Caco-2 (cell line): Measurements from ENCODE around the gene DPYSL5. TPM values are rescaled to one million over a fixed set of nuclear protein-coding genes. Genes with fewer than 3 reads are reported as not detected.

Experiments used
- BruUV-seq: library from RNA; stranded (reverse); fragments of 400-500 nt; replicated peaks from 2 replicates; lab custom pipeline; 2021; lab: Mats Ljungman, UMichigan
- CTCF ChIA-PET: fragments of 300-600 bp; sonication (Branson Sonifier 250); formaldehyde crosslinking; loops from one replicate; lab custom pipeline; 2022; ENCODE audit warnings: antibody characterized with exemption; lab: Charles Lee
- POLR2A ChIA-PET: fragments of 300-600 bp; sonication (Branson Sonifier 250); formaldehyde crosslinking; loops from one replicate; lab custom pipeline; 2022; ENCODE audit warnings: antibody characterized with exemption; lab: Charles Lee
- DNase-seq, 2 experiments: peaks; one replicate each; pipeline versions ENCODE4 v3.0.0 to v3.0.0-alpha.2; 2020 to 2022
- H3K27me3 ChIP-seq: replicated peaks from 2 replicates; pipeline ENCODE4 v1.6.0; 2011; ENCODE audit warnings: low read length; ENCODE audit not compliant: control insufficient read depth, insufficient read depth
- H3K36me3 ChIP-seq: 2 replicates; pipeline ENCODE4 v1.5.1; 2011; ENCODE audit warnings: low read length; ENCODE audit not compliant: control insufficient read depth, insufficient read depth
- H3K4me1 ChIP-seq: fragments of 250-450 bp; sonication (Bioruptor Pico); 2 replicates; pipeline ENCODE4 v1.5.1; 2020; ENCODE audit warnings: mild to moderate bottlenecking
- H3K4me3 ChIP-seq: 2 replicates; pipeline ENCODE4 v1.5.1; 2011; ENCODE audit warnings: low read depth, mild to moderate bottlenecking, control low read depth, low read length
- H3K9me3 ChIP-seq: fragments of 250-450 bp; sonication (Bioruptor Pico); 2 replicates; pipeline ENCODE4 v1.5.1; 2020; ENCODE audit warnings: mild to moderate bottlenecking, moderate library complexity
- H3K27ac Mint-ChIP-seq: one replicate; pipeline ENCODE4 v1.8.0; 2022; ENCODE audit warnings: mixed read lengths; ENCODE audit not compliant: unreplicated experiment
- H3K27me3 Mint-ChIP-seq: one replicate; pipeline ENCODE4 v1.8.0; 2022; ENCODE audit warnings: mixed read lengths; ENCODE audit not compliant: insufficient read depth, unreplicated experiment
- H3K36me3 Mint-ChIP-seq: one replicate; pipeline ENCODE4 v1.8.0; 2022; ENCODE audit warnings: mild to moderate bottlenecking, mixed read lengths; ENCODE audit not compliant: insufficient read depth, unreplicated experiment
- H3K4me1 Mint-ChIP-seq: one replicate; pipeline ENCODE4 v1.8.0; 2022; ENCODE audit warnings: low read depth, mixed read lengths; ENCODE audit not compliant: unreplicated experiment
- H3K4me3 Mint-ChIP-seq: one replicate; pipeline ENCODE4 v1.8.0; 2022; ENCODE audit warnings: mild to moderate bottlenecking, moderate library complexity, mixed read lengths; ENCODE audit not compliant: unreplicated experiment
- H3K9me3 Mint-ChIP-seq: one replicate; pipeline ENCODE4 v1.8.0; 2022; ENCODE audit warnings: mixed read lengths; ENCODE audit not compliant: unreplicated experiment
- intact Hi-C: fragments of 100-400 bp; cut with micrococcal nuclease; formaldehyde crosslinking; loops from one replicate; pipeline ENCODE4 v1.10.0; 2022; ENCODE audit not compliant: unreplicated experiment
- total RNA-seq: library from RNA; stranded (reverse); gene quantifications from 2 replicates; pipeline ENCODE4 v1.2.3, GENCODE V29; 2022
- TF ChIP-seq, protein P1 (sequence below), 2 experiments: fragments of 200-600 bp in 1 of 2; IDR thresholded peaks; 1 replicate in 1 of 2; 2 replicates in 1 of 2; pipeline versions ENCODE4 v1.5.1 to v1.8.0; 2011 to 2022; ENCODE audit warnings: antibody characterized with exemption in 1 of 2, control low read depth in 1 of 2, inconsistent platforms in 1 of 2, low read depth in 1 of 2, low read length in 1 of 2, mild to moderate bottlenecking in 1 of 2, moderate library complexity in 1 of 2; ENCODE audit not compliant: insufficient read depth in 1 of 2, severe bottlenecking in 1 of 2, unreplicated experiment in 1 of 2

The DPYSL5 gene
- total RNA-seq, 1 experiment from 2014 or later, result 2.4 TPM

DNA sequence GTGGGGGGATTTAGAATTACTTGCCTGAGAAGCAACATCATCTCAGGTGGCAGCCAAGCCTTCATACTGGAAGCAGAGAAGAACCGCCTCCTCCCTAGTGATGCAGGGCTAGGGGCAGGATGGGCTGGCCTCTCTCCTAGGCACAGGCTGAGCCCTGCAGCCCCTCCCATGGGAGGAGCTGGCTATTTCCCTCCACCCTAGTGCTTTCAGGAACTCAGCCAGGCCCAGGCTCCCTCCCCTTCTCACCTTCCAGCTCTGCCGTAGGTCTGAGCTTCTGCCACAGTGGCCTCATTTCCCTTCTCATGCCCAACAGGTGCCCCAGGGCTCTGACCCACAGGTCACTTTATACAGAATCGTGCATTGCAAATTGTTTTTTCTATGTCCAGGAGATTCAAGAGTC, 31.0 kb upstream of the DPYSL5 start:
- CTCF ChIA-PET, result no interaction called here
- DNase-seq, result no peak
- Mint-ChIP-seq H3K9me3 (no peaks in the 10 kb centered on the region), H3K27ac (no peak overlapping the region), H3K4me3 (no peak overlapping the region), H3K27me3 (peaks cover 11% of the 10 kb centered on the region), H3K4me1 (no peaks in the 10 kb centered on the region), H3K36me3 (no peaks in the 10 kb centered on the region)
- Histone ChIP-seq H3K9me3 (no peaks in the 10 kb centered on the region), H3K4me3 (no peak overlapping the region), H3K36me3 (no peaks in the 10 kb centered on the region), H3K27me3 (no peaks in the 10 kb centered on the region), H3K4me1 (no peaks in the 10 kb centered on the region)
- TF ChIP-seq, protein P1, sequence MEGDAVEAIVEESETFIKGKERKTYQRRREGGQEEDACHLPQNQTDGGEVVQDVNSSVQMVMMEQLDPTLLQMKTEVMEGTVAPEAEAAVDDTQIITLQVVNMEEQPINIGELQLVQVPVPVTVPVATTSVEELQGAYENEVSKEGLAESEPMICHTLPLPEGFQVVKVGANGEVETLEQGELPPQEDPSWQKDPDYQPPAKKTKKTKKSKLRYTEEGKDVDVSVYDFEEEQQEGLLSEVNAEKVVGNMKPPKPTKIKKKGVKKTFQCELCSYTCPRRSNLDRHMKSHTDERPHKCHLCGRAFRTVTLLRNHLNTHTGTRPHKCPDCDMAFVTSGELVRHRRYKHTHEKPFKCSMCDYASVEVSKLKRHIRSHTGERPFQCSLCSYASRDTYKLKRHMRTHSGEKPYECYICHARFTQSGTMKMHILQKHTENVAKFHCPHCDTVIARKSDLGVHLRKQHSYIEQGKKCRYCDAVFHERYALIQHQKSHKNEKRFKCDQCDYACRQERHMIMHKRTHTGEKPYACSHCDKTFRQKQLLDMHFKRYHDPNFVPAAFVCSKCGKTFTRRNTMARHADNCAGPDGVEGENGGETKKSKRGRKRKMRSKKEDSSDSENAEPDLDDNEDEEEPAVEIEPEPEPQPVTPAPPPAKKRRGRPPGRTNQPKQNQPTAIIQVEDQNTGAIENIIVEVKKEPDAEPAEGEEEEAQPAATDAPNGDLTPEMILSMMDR (IDR thresholded peaks at IDR 0.05; ENCODE audit: insufficient read depth in 1 of 2, low read depth in 1 of 2, low read length in 1 of 2, severe bottlenecking in 1 of 2, unreplicated experiment in 1 of 2), result no peak
- intact Hi-C loops, result no loop called here
- BruUV-seq, result no TSS peak
- POLR2A ChIA-PET, result no interaction called here

- Mint-ChIP-seq H3K27ac (no peak overlapping the region), H3K9me3 (no peaks in the 10 kb centered on the region), H3K4me3 (no peak overlapping the region), H3K27me3 (peaks cover 8% of the 10 kb centered on the region), H3K36me3 (no peaks in the 10 kb centered on the region), H3K4me1 (no peaks in the 10 kb centered on the region)
- Histone ChIP-seq H3K4me1 (no peaks in the 10 kb centered on the region), H3K36me3 (no peaks in the 10 kb centered on the region), H3K4me3 (no peak overlapping the region), H3K9me3 (no peaks in the 10 kb centered on the region), H3K27me3 (no peaks in the 10 kb centered on the region)
- no TSS peak for BruUV-seq
- DNase-seq, result no peak
- TF ChIP-seq, protein P1 (IDR thresholded peaks at IDR 0.05; ENCODE audit: insufficient read depth in 1 of 2, low read depth in 1 of 2, low read length in 1 of 2, severe bottlenecking in 1 of 2, unreplicated experiment in 1 of 2), result no peak
- ChIA-PET CTCF (no interaction called here), POLR2A (no interaction called here)
- intact Hi-C loops, result no loop called here
Measured at GRCh38 chr2:26818255-26818654, 29.7 kb upstream of the DPYSL5 start.

- TF ChIP-seq, protein P1 (IDR thresholded peaks at IDR 0.05; ENCODE audit: insufficient read depth in 1 of 2, low read depth in 1 of 2, low read length in 1 of 2, severe bottlenecking in 1 of 2, unreplicated experiment in 1 of 2), result no peak
- Mint-ChIP-seq H3K4me3 (no peak overlapping the region), H3K27ac (no peak overlapping the region), H3K9me3 (no peaks in the 10 kb centered on the region), H3K4me1 (no peaks in the 10 kb centered on the region), H3K36me3 (no peaks in the 10 kb centered on the region), H3K27me3 (peaks cover 8% of the 10 kb centered on the region)
- CTCF ChIA-PET, result no interaction called here
- H3K27me3 ChIP-seq, result no peaks in the 10 kb centered on the region
- H3K4me1 ChIP-seq, result no peaks in the 10 kb centered on the region
- H3K36me3 ChIP-seq, result no peaks in the 10 kb centered on the region
- no TSS peak for BruUV-seq
- no peak overlapping the region for H3K4me3 ChIP-seq
- no peaks in the 10 kb centered on the region for H3K9me3 ChIP-seq
- intact Hi-C loops, result no loop called here
- DNase-seq, result no peak
- POLR2A ChIA-PET, result interaction anchor here (0.5 kb wide), 1 partner anchor 252 kb away, joined by 8 read pairs; the partner anchor contains the start of gene OST4
Measured at GRCh38 chr2:26818972-26819371, 29.0 kb upstream of the DPYSL5 start.
